Chondrocyte (in vitro differentiated cells): ENCODE data around the gene RPS27. TPM values are rescaled to one million over a fixed set of nuclear protein-coding genes. Genes with fewer than 3 reads are reported as not detected.

ENCODE experiments used
- DNase-seq: peaks from one replicate; pipeline ENCODE4 v3.0.0; 2021; ENCODE audit warnings: mixed read lengths, low spot score
- H3K27ac Mint-ChIP-seq: one replicate; pipeline ENCODE4 v1.8.0; 2021; ENCODE audit warnings: mild to moderate bottlenecking, moderate library complexity, mixed read lengths; ENCODE audit not compliant: unreplicated experiment
- H3K27me3 Mint-ChIP-seq: 2 replicates; pipeline ENCODE4 v1.8.0; 2021; ENCODE audit warnings: low read depth, mixed read lengths
- H3K36me3 Mint-ChIP-seq: 2 replicates; pipeline ENCODE4 v1.8.0; 2021; ENCODE audit warnings: low read depth, mixed read lengths
- H3K4me1 Mint-ChIP-seq: 2 replicates; pipeline ENCODE4 v1.8.0; 2021; ENCODE audit warnings: low read depth, mild to moderate bottlenecking, mixed read lengths
- H3K4me3 Mint-ChIP-seq: one replicate; pipeline ENCODE4 v1.8.0; 2021; ENCODE audit warnings: mild to moderate bottlenecking, moderate library complexity, mixed read lengths; ENCODE audit not compliant: unreplicated experiment
- H3K9me3 Mint-ChIP-seq: 2 replicates; pipeline ENCODE4 v1.8.0; 2021; ENCODE audit warnings: low read depth, mixed read lengths
- CTCF ChIP-seq: fragments of 200-600 bp; sonication (generic); IDR thresholded peaks from 2 replicates; pipeline ENCODE4 v1.5.0; 2021; ENCODE audit warnings: antibody characterized with exemption, mild to moderate bottlenecking, moderate library complexity
- long read RNA-seq: library from polyadenylated mRNA; stranded (forward); transcript quantifications from one replicate; pipeline ENCODE4 v2.0.0, GENCODE V29; 2021
- total RNA-seq: library from RNA; stranded (reverse); gene quantifications from 3 replicates; pipeline ENCODE4 v1.2.1, GENCODE V29; 2021

Gene RPS27
- 951 to 1,224 TPM (median 1,041 TPM) in 3 replicates for total RNA-seq
- long read RNA-seq, transcript RPS27-204 (4 exons, 573 nt): minor isoform, 14 of 632 reads
- long read RNA-seq, transcript RPS27-201 (4 exons, 359 nt): major isoform, 617 of 632 reads
- long read RNA-seq, partial matches to known transcripts: 0 of 632 reads
- long read RNA-seq, other reads (novel, unspliced or antisense): 0 of 632 reads

GRCh38 chr1:153990468-153991150 is at the start of gene RPS27:
RPS27 (plus strand) TSS chr1:153990762; CDS start chr1:153990797, 35 bp downstream.
- no peak for DNase-seq
- peak within 1 kb of the TSS; percentile 93 for H3K4me3 Mint-ChIP-seq
- no peak for TF ChIP-seq CTCF
- no peaks in the 10 kb centered on the region for H3K9me3 Mint-ChIP-seq
- H3K4me1 Mint-ChIP-seq: peaks cover 40% of the 10 kb centered on the region
- peak within 1 kb of the TSS; percentile 98 for H3K27ac Mint-ChIP-seq
- H3K27me3 Mint-ChIP-seq: no peaks in the 10 kb centered on the region
- peaks cover 20% of the 10 kb centered on the region for H3K36me3 Mint-ChIP-seq

- no peak overlapping the region for H3K4me3 Mint-ChIP-seq
- H3K9me3 Mint-ChIP-seq: no peaks in the 10 kb centered on the region
- no peak for DNase-seq
- no peak overlapping the region for H3K27ac Mint-ChIP-seq
- H3K36me3 Mint-ChIP-seq: peaks cover 24% of the 10 kb centered on the region
- no peaks in the 10 kb centered on the region for H3K27me3 Mint-ChIP-seq
- peaks cover 17% of the 10 kb centered on the region for H3K4me1 Mint-ChIP-seq
- TF ChIP-seq CTCF: no peak
Observed at GRCh38 chr1:153941826-153942725, 48.5 kb upstream of the RPS27 start.

- Mint-ChIP-seq H3K4me3 (no peak overlapping the region), H3K4me1 (peaks cover 17% of the 10 kb centered on the region), H3K27ac (no peak overlapping the region), H3K9me3 (no peaks in the 10 kb centered on the region), H3K36me3 (peaks cover 18% of the 10 kb centered on the region), H3K27me3 (no peaks in the 10 kb centered on the region)
- DNase-seq: no peak
- TF ChIP-seq CTCF: no peak
Observed at GRCh38 chr1:153942766-153943549, 47.6 kb upstream of the RPS27 start.

GRCh38 chr1:153944005-153944826 is 46.3 kb upstream of the RPS27 start:
- H3K36me3 Mint-ChIP-seq: peaks cover 20% of the 10 kb centered on the region
- H3K27me3 Mint-ChIP-seq: no peaks in the 10 kb centered on the region
- H3K4me1 Mint-ChIP-seq: peaks cover 17% of the 10 kb centered on the region
- no peak for TF ChIP-seq CTCF
- H3K27ac Mint-ChIP-seq: peak overlapping the region; percentile 71
- H3K4me3 Mint-ChIP-seq: no peak overlapping the region
- no peaks in the 10 kb centered on the region for H3K9me3 Mint-ChIP-seq
- DNase-seq: no peak
